SHP77 (cell line): ENCODE results near the gene EPB41L4B.
A peak's percentile ranks its signal among the peaks of the same experiment; 100 is the strongest.

Source experiments
- DNase-seq, 2 experiments: peaks; one replicate each; lab custom pipeline; 2025; lab: John Stamatoyannopoulos, UW

The EPB41L4B gene

DNA sequence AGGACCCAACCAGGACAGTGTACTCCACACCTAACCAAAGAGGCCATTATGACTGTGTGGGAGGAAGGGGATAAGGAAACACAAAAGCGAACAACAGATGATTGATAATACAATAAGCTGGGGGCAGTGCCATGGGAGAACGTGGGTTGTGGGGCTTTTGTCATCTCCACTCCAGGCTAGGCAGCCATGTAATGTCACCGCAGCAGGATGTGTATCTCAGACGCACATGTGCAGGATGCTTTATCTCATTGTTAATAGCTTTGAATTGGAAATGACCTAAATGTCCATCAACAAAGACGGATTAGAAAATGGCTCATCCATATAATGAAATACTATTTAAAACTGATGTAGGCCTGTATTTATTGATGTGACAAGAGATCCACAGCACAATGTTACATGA lies 51.0 kb downstream of the EPB41L4B start:
- DNase-seq = no peak

DNA sequence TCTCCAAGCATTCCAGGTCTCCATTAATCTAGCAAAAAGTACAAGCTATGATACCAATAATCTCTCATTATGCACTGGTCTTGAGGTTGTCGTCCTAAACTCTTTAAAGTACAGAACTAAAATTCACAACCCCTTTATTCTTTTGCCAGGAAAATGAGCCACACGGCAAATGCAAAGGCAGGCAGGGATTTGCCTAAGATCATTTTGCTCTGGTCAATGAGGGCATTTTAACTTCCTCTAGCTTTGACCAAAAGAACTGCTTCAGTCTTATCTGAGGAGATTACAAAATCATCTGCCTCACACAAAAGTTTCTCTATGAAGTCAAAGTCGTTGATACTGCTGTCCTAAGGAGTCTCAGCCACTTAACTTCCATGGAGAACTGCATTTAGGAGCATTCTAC lies 51.8 kb downstream of the EPB41L4B start:
- no peak for DNase-seq

DNA sequence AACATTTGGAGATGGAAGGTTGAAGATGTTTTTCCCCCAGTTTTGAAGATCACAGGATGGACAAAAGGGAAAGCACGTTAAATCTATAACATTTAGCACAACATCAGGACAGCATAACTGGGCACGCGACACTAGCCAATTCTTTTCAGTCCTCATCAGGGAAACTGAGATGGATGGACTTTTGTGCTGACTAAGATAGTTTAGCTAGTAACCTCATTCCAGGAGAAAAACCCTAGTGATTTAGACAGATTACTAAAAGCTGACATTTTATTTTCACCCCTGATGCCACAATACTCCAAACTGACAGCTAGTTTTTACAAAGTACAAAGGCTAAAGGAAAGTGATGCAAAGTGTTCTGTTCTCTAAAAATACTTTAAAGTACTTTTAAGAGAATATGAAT lies 53.3 kb downstream of the EPB41L4B start:
- DNase-seq = no peak

DNA sequence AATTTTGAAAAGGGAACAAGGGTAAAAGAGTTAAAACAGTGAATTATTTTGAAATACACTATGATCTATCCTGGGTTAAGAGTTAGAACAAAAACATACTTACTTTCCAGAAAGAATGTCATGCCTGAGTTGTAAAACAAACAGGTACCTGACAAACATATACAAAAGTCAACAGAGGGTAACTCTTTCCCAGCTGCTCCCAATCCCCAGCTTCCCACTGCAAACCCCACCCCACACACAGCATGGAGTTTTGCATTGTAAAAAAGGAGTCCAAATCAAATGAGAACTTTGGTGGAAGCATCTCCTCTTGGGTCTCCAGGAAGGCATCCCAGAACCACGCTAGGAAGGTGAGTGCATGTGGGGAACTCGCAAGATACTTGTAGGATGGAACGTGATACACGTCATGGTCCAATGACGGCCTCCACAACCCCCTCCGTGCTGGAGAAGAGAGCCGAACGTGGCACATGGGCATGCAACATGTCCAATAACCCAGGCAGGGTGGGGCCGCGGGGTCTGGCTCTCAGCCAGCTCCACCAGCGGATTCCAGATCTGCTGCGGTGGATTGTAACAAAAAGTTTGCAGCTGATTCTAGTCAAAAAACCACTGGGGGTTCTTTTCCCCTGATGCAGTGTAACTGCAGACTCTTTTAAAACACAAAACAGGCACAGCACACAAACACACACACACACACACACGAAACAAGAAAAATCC lies 55.8 kb downstream of the EPB41L4B start:
- peak; percentile 62 to 73 for DNase-seq

DNA sequence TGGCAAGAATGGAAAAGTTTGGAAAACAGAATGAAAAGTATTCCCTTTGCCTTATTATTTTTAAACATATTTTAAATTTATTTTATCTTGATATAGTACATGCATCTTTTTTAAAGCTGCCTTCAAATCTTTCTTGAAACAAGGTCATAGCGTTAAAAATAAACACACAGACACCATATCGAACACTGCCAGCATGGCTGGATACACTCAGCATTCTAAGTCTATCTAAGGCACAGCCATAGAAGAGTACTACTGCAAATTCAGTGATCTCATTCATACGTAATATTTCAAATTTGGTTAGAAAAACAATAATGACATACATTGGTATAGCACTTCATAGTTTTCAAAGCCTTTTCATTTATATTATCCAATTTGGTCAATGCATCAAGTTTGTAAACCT lies 57.5 kb downstream of the EPB41L4B start:
- DNase-seq = no peak

DNA sequence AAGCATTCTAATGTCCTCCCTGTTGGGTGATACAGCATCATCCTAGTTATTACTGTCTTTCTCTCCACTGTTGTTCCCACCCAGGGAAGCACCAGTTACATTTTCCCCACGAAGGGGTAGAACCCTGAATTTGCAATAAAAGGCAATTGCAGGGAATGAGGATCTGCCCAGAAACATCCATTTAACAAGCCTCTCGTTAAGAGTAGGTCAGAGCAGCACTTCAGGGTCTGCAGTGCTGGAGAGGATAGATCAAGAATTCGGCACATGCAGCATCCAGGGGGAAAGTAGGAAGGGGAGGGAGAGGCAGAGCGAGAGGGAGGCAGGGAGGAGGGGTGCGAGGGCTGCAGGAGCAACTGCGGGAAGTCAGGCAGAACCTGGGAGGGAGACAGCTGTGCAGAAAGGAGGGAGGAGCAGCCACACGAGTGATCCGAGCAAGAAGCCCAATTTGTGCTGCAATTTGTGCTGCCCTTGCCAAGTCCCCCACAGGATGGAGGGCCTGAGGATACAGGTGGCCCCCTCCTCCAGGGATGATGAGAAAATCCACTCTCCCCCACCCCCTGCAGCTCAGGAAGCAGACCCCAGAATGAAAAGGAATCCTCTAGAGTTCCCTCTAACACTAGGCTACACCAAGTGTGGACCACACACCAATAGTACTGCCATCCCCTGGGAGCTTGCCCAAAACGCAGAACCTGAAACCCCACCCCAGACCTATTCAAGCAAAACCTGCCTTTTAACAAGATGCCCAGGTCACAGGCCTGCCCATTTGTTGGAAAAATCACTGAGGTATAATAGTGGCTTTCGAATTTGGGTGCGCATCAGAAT lies 62.2 kb downstream of the EPB41L4B start:
- DNase-seq = peak in 1 of 2 experiments; percentile 67

DNA sequence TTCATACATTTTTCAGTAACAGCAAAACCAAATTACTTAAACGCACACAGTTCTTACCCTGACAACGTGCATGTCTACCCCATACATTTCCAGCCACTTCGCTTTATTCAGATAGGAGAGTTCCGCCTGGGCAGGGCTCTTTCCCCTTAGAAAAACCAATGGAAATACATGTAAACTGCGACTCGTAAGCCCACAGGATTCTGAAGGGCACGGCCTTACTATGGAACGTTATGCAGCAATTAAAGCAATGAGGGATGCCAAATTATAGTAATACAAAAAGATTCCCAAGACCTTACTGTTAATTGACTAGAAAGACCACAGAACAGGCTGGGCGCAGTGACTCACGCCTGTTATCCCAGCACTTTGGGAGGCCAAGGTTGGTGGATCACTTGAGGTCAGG lies 64.5 kb downstream of the EPB41L4B start:
- DNase-seq = no peak

DNA sequence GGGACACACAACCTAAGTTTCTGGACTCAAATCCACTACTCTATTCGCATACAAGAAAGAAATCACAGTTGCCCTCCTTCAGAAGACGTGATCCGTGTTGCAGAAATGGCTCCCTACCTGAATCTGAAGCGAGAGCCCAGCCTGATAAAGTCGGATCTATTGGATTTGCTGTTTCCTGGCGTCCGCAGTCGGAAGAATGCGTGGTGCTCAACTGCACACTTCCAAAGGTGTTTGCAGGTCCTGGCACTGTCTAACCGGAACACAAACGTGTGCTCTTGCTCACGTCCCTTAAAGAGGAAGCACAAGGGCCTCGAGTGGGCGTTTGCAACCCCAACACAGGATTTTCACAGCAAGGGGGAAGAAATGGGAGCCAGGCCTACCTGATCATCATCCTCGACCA lies 65.5 kb downstream of the EPB41L4B start:
- DNase-seq = no peak

DNA sequence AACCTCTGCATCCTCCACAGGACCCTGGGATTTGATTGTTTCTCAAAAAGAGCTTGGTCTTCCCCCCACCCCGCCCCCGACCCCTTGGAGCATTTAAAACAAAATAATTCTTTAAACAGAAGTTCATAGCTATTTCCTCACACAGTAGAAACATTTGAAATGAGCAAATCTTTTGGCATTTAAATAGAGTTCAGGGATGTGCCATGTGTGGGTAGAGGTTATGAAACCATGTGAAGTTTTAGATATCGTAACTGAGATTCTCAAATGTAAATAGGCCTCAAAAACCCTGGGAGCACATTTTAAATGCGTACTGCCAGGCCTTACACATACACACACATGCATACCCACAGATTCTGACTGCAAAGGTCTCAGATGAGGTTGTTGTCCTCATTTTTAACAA lies 66.5 kb downstream of the EPB41L4B start:
- DNase-seq = no peak

DNA sequence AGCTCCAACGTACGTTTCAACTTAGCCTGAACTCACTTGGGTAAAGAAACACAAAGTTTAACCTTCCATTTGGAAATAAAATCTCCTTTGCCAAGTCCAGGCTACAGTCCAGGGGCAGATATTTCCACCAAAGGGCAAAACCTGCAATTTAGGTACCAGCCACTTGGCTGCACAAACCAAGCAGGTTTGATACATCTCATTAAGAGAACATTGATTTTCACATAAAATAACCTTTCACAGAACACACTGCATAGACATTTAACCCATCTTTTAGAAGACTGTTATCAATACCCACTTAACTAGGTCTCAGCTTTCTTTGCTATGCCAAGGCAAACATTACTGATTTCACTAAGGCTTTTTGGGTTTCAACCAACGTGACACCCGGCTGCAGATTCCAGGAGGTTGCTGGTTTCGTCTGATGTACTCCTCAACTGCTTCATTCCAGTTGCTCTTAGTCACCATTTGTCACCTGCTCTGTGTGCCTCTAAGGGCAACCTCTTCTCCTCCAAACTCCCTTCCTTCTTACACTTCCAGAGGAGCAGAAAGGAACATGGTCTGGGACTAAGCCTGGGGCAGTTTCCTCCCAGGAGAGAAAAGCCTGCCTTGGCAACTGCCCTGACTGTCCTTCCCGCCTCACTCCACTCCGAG lies 67.1 kb downstream of the EPB41L4B start:
- no peak for DNase-seq

DNA sequence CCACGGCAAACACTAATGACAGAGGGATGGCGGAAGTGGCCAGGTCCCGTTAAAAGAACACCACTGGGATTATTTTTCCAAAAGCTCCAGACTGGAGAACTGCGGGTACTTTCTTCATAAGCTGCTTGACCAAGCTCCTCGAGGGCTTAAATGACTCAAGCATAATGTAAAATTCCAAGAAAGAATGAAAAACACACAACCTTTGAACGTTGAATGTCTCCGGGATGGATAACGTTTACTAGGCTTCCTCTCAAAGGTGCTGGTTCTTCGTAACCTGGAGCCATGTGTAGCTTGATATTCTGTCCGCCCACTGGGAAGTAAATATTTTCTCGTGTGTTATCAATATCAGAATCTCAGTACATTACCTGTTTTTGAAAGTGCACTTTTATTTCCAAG lies 67.6 kb downstream of the EPB41L4B start:
- no peak for DNase-seq

DNA sequence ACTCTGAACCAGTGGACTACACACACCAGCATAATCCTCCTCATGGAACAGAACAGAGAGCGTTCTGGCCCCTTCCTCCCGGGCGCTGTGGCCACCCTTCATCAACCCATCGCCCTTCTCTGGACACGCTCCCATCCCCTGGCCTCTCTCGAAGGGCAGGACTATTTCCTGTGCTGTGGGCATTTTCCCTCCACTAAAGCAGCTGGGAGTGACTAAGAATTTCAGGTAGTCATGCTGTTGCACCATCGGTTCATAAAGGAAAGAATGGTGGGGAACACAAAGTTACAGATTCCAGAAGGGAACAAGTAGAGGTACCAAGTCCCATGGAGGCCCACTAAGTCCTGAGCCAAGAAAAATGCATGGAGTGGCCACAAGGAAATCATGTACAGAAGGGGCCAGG lies 68.6 kb downstream of the EPB41L4B start:
- no peak for DNase-seq

DNA sequence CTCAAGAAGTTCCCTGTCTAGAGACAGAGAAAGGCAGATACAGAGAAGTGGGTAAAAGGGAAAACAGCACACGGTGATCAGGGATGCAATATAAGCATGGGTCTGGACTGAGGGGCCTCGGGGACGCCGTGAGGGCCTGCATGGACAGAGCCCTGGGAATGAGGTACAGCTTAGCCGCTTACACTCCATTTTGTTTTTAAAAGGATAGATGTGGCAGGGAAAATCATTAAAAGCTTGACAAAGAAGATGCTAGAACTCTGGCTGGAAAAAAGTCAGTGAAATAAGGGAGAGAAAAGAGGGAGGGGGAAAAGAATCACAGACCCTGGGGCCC lies 69.1 kb downstream of the EPB41L4B start:
- peak in 1 of 2 experiments; percentile 29 for DNase-seq

DNA sequence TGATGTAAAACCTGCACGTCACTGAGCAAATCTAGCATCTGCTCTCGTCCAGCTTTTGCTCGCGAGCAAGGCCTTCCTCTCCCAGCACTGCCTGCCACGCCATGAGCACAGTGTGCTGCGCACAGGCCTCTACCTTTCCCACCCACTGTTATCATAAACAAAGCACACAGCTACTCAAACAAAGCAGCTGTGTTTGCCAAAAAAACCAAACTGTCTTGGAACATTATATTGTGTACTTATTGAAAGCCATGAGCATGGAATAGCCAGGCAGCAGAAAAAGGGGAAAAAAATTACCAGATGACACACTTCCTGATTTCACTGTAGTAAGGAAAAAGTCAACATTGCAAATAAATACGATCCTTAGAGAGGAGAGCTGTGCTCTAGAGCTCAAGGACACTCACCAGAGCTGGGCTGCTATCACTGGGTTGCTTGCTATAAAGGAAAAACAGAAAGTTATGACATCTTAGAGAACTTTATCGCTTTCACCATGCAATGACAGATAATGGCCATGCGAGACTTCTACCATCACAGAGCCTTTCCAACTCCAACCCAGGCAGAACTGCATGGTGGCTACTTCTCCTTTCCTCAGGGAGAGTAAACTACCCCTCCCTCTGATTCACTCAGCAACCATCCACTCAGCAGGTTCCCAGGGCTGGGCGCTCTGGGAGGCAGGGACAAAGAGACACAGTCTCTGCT lies 69.6 kb downstream of the EPB41L4B start:
- peak; percentile 89 to 93 for DNase-seq

DNA sequence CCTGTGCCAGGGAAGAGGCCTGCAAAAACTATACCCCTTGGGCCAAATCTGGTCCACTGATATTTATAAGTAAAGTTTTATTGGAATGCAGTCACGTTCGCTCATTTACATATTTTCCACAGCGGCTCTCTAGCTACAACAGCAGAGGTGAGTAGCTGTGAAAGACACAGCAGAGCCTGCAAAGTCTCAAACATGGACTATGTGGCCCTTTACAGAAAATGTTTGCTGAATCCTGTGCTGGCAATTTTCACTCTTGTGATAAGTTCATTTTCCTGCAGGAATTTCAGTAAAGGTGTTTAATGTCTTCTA lies 70.1 kb downstream of the EPB41L4B start:
- DNase-seq = no peak

DNA sequence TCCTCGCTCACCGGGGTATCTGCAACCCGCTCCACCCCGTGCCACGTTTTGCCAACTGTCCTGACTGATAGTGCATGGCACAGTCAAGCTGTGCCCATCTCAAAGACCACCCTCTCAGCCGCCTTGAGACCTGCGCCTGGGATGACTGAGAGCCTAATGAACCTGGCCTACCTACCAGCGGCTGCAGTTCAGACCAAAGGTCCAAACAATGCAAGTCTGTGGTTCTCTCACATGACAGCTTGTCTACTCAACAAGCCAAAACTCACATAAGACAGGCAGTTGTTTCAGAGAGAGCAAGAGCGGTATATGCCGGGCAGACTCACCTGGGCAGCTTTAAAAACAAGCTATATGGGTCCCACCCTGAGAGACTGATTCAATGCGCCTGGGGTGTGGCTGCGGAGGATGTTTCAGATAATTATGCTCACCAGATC lies 70.5 kb downstream of the EPB41L4B start:
- DNase-seq = no peak

DNA sequence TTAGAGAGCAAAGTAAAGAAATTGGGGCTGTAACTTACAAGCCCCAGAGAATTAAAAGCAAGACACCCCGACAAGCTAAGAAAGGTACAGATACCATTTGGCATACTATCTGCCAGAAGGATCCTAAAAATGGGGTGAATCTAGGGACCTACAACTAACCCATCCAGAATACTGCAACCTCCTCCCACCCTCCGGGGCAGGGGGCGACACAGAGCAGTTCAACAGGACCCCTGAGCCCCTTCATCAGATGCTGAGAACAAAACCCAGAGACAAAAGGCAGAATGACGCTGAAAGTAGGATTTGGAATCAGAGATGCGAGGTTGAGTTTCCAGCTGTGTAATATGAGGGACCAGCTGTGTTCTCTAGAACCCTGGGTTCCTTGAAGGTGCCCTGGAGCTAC lies 71.2 kb downstream of the EPB41L4B start:
- no peak for DNase-seq

DNA sequence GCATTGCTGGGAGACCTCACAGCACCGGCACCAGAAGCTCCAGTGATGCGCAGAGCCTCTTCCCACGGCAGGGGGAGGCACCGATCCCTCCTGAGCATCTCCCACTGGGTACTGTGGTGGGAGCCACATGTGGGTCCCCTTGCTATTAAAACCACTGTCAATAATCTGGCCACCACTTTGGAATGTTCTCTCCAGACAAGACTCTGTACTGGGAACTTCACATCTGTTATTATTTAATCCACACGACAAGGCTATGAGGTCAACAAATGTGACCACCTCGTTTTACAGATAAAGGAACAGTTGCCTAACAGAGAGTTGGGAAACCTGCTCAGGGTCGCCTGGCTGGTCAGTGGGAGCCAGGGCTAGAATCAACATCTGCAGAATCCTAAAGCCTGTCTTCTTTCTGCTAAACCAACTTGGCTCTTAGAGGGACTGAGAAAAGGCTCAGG lies 72.7 kb downstream of the EPB41L4B start:
- DNase-seq = no peak

DNA sequence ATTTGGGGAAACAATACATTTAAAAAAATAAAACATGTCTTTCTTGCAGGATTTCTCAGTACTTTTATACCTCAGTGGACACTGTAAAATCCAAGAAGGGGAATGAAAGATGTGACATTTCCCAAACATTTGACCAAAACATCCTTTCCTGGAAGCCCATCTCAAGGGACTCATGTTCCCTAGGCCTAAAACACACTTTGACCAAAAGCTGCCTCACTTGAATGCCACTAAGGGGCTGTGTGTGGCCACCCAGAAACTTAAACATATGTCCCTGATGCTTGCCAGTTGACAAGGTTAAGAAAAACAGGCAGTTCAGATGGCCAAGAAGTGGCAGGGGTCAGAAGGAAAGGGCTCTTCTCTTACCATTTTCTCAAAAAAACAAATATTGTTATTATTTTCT lies 73.6 kb downstream of the EPB41L4B start:
- no peak for DNase-seq

DNA sequence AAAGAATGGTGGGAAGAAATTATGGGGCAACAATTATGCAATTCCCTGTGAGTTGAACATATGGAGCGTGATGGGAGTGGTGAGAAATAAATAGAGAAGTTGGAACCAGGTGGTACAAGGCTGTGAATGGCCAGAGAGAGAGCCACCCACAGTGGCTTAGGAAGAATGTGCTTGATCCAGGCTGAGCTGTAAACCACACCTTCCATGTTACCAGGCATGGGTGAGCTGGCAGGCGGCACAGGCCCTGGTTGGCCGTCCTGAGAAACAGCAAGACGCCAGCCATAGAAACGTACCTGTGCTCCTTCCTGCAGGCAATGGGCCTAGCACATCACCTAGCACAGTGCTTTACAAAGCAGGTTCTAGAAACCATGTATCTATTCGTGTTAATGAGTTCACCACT lies 74.3 kb downstream of the EPB41L4B start:
- no peak for DNase-seq

DNA sequence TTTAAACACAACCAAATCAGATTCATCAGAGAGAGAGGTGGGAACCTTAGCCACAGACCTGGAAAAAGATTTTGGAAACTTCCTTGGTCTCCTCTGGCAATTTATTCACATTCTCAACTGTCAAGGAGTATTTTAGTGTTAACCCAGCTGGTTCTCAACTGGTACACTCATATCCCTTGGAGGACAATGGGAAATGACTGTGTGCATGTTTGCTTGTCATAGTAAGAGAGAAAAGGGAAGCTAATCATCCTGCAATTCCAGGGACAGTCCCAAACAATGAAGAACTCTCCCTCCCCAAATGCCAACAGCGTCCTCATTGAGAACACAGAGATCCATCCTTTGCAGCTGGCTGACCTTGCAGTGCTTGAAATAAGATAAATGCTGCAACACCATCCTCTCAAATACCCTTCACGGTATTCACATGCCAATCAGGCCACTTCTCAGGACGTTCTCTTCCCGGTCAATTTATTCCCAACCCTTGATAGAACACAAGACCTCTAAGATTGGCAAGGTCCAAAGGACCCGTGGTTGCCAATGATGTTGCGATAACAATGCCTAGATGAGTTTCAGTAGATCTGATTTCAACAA lies 75.5 kb downstream of the EPB41L4B start:
- no peak for DNase-seq
